HepG2 (cell line): ENCODE measurements around the gene DAAM1. TPM values are rescaled to one million over a fixed set of nuclear protein-coding genes. Genes with fewer than 3 reads are reported as not detected.

Experiments
- BHLHE40 ChIP-seq: IDR thresholded peaks from 2 replicates; pipeline ENCODE4 v1.6.1; 2011; ENCODE audit warnings: low read length, improper control_type of control experiment
- FOSL2 ChIP-seq: sonication (generic); formaldehyde crosslinking; IDR thresholded peaks from 2 replicates; pipeline ENCODE4 v1.4.0; 2020; ENCODE audit warnings: missing genetic modification reagents
- FOXM1 ChIP-seq: sonication (generic); formaldehyde crosslinking; IDR thresholded peaks from 2 replicates; pipeline ENCODE4 v1.5.0; 2020; ENCODE audit warnings: missing genetic modification reagents
- HMGA1 ChIP-seq: sonication (generic); formaldehyde crosslinking; conservative IDR thresholded peaks from 2 replicates; pipeline ENCODE4 v1.4.0; 2020; ENCODE audit warnings: missing genetic modification reagents
- KDM1A ChIP-seq: IDR thresholded peaks from 2 replicates; pipeline ENCODE4 v1.6.1; 2016; ENCODE audit warnings: missing compliant biosample characterization
- KDM5A ChIP-seq: fragments of 200-600 bp; sonication (generic); IDR thresholded peaks from 2 replicates; pipeline ENCODE4 v1.7.0; 2018; ENCODE audit warnings: antibody characterized with exemption, mild to moderate bottlenecking, low read length, borderline replicate concordance
- MXD4 ChIP-seq: IDR thresholded peaks from 2 replicates; pipeline ENCODE4 v1.6.1; 2016; ENCODE audit warnings: mild to moderate bottlenecking, missing biosample characterization, missing genetic modification reagents
- RBAK ChIP-seq: sonication (generic); formaldehyde crosslinking; IDR thresholded peaks from 2 replicates; pipeline ENCODE4 v1.5.1; 2020; ENCODE audit warnings: mild to moderate bottlenecking, missing genetic modification reagents
- RORA ChIP-seq: sonication (generic); formaldehyde crosslinking; IDR thresholded peaks from 2 replicates; pipeline ENCODE4 v1.5.0; 2020; ENCODE audit warnings: mild to moderate bottlenecking, missing genetic modification reagents, moderate library complexity
- SOX13 ChIP-seq, 3 experiments: fragments of 450-650 bp in 1 of 3; sonication (generic) in 1 of 3; formaldehyde crosslinking in 1 of 3; IDR thresholded peaks in 2 of 3; conservative IDR thresholded peaks in 1 of 3; 2 replicates each; pipeline versions ENCODE4 v1.5.0 to v1.6.1; 2016 to 2020; ENCODE audit warnings: antibody characterized with exemption in 1 of 3, mild to moderate bottlenecking in 1 of 3, missing compliant biosample characterization in 1 of 3, missing genetic modification reagents in 1 of 3, moderate library complexity in 1 of 3
- SYNCRIP ChIP-seq: fragments of 200-400 bp; formaldehyde crosslinking; IDR thresholded peaks from 2 replicates; pipeline ENCODE4 v1.6.1; 2018; ENCODE audit warnings: mild to moderate bottlenecking, low read depth, low read length; ENCODE audit not compliant: insufficient read depth
- XBP1 ChIP-seq: sonication (generic); formaldehyde crosslinking; IDR thresholded peaks from 2 replicates; pipeline ENCODE4 v1.5.0; 2020; ENCODE audit warnings: missing genetic modification reagents
- ZNF101 ChIP-seq: sonication (generic); formaldehyde crosslinking; IDR thresholded peaks from 2 replicates; pipeline ENCODE4 v1.4.0; 2020; ENCODE audit warnings: mild to moderate bottlenecking, low read depth, missing genetic modification reagents, borderline replicate concordance
- ZNF34 ChIP-seq: sonication (generic); formaldehyde crosslinking; IDR thresholded peaks from 2 replicates; pipeline ENCODE4 v1.4.0; 2020; ENCODE audit warnings: mild to moderate bottlenecking, missing genetic modification reagents, borderline replicate concordance
- ZNF432 ChIP-seq: sonication (generic); formaldehyde crosslinking; IDR thresholded peaks from 2 replicates; pipeline ENCODE4 v1.5.0; 2020; ENCODE audit warnings: missing genetic modification reagents, mild to moderate bottlenecking, borderline replicate concordance
- ZNF530 ChIP-seq: sonication (generic); formaldehyde crosslinking; IDR thresholded peaks from 2 replicates; pipeline ENCODE4 v1.5.0; 2020; ENCODE audit warnings: low read depth, mild to moderate bottlenecking, missing genetic modification reagents
- ZNF589 ChIP-seq: sonication (generic); formaldehyde crosslinking; conservative IDR thresholded peaks from 2 replicates; pipeline ENCODE4 v1.8.0; 2022; ENCODE audit warnings: mild to moderate bottlenecking, moderate library complexity, missing genetic modification reagents
- ZNF772 ChIP-seq: sonication (generic); formaldehyde crosslinking; IDR thresholded peaks from 2 replicates; pipeline ENCODE4 v1.5.0; 2020; ENCODE audit warnings: mild to moderate bottlenecking, missing genetic modification reagents
- ZNF839 ChIP-seq: sonication (generic); formaldehyde crosslinking; IDR thresholded peaks from 2 replicates; pipeline ENCODE4 v1.4.0; 2020; ENCODE audit warnings: missing genetic modification reagents, mild to moderate bottlenecking, borderline replicate concordance
- polyA plus RNA-seq, 8 experiments: library from polyadenylated mRNA; depleted of rRNA in 3 of 8; stranded (reverse) in 7 of 8; unstranded in 1 of 8; fragments of >200 nt; fragmentation: Illumina TruSeq in 4 of 8; extraction: Trizol in 4 of 8; gene quantifications; 2 replicates each; pipeline versions ENCODE4 v1.2.1 to v1.2.3, GENCODE V29; 2011 to 2016; ENCODE audit warnings: low read depth in 4 of 8, missing spikeins in 1 of 8, mixed read lengths in 1 of 8; ENCODE audit not compliant: insufficient read depth in 1 of 8
- total RNA-seq, 5 experiments: library from RNA; depleted of rRNA; stranded (reverse); fragments of >200 nt; fragmentation: Illumina TruSeq; extraction: Trizol; gene quantifications; 2 replicates each; pipeline ENCODE4 v1.2.3, GENCODE V29; 2016; ENCODE audit warnings: low read depth in 1 of 5
- TF ChIP-seq, protein P1 (sequence below): sonication (generic); formaldehyde crosslinking; IDR thresholded peaks from 2 replicates; pipeline ENCODE4 v1.4.0; 2020; ENCODE audit warnings: missing genetic modification reagents
- TF ChIP-seq, protein P2 (sequence below): sonication (generic); formaldehyde crosslinking; IDR thresholded peaks from 2 replicates; pipeline ENCODE4 v1.9.0; 2021; ENCODE audit warnings: missing genetic modification reagents, mild to moderate bottlenecking, borderline replicate concordance
- TF ChIP-seq, protein P3 (sequence below): sonication (generic); formaldehyde crosslinking; IDR thresholded peaks from 2 replicates; pipeline ENCODE4 v1.4.0; 2020; ENCODE audit warnings: mild to moderate bottlenecking, missing genetic modification reagents
- TF ChIP-seq, protein P4 (sequence below): sonication (generic); formaldehyde crosslinking; IDR thresholded peaks from 2 replicates; pipeline ENCODE4 v1.4.0; 2020; ENCODE audit warnings: missing genetic modification reagents

The DAAM1 gene
- total and polyA plus RNA-seq, 2 of the 13 experiments (the other 11 are each of a cell fraction or from before 2014, with no cell fraction given): 10.9 to 24.5 TPM

DNA sequence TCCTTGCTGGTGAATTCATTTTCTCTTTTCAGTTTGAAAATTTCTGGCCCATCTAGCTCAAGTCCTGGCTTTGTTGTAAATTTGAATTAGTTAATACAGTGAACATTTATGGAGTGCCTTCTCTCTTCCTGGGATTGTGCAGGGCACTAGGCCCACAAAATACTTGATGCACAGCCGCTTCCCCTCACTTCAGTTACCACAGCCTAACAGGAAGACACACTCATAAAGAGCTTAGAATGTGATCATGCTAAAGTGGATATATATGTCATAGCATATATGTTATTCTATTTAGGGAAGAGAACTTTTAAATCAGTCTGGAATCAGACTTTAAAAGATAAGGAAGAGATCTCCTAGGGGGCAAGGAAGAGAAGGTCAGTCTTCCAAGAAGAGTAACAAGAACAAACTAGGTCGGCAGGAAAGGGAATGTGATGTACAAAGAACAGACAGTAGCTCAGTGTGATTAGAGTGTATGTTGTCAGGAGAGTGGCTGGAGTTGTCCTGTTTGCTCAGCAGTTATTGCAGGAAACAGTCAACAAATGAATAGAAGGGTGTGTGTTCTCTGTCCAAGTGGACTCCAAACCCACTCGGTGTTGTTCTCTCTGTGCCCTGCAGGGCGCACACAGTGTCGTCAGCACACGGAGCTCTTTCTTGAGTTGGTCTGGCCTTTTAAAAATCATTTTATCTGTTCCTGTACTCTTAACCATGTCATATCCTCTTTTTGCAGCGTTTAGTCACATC, 74.4 kb downstream of the DAAM1 start (continued):
- TF ChIP-seq SYNCRIP (no peak), RBAK (no peak), HMGA1 (CRISPR knock-in tag) (no peak), FOSL2 (CRISPR knock-in tag) (peak; percentile 80), MXD4 (no peak), KDM1A (no peak), FOXM1 (CRISPR knock-in tag) (no peak), ZNF34 (CRISPR knock-in tag) (no peak), ZNF530 (CRISPR knock-in tag) (no peak), RORA (no peak), BHLHE40 (no peak), ZNF432 (CRISPR knock-in tag) (no peak), ZNF589 (CRISPR knock-in tag) (no peak), SOX13 (IDR thresholded peaks at IDR 0.05) (no peak), SOX13 (CRISPR knock-in tag; conservative IDR thresholded peaks at IDR 0.05 in 1 of 2, IDR thresholded peaks at IDR 0.05 in 1 of 2) (peak in 1 of 2 experiments; percentile 88; a peak in 2 of 4 replicates), KDM5A (no peak), ZNF772 (peak; percentile 52; the same call in 1 of the 2 replicates), ZNF101 (CRISPR knock-in tag) (no peak), ZNF839 (CRISPR knock-in tag) (no peak), XBP1 (CRISPR knock-in tag) (no peak)
- TF ChIP-seq, protein P1, sequence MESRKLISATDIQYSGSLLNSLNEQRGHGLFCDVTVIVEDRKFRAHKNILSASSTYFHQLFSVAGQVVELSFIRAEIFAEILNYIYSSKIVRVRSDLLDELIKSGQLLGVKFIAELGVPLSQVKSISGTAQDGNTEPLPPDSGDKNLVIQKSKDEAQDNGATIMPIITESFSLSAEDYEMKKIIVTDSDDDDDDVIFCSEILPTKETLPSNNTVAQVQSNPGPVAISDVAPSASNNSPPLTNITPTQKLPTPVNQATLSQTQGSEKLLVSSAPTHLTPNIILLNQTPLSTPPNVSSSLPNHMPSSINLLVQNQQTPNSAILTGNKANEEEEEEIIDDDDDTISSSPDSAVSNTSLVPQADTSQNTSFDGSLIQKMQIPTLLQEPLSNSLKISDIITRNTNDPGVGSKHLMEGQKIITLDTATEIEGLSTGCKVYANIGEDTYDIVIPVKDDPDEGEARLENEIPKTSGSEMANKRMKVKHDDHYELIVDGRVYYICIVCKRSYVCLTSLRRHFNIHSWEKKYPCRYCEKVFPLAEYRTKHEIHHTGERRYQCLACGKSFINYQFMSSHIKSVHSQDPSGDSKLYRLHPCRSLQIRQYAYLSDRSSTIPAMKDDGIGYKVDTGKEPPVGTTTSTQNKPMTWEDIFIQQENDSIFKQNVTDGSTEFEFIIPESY: no peak
- TF ChIP-seq, protein P2, sequence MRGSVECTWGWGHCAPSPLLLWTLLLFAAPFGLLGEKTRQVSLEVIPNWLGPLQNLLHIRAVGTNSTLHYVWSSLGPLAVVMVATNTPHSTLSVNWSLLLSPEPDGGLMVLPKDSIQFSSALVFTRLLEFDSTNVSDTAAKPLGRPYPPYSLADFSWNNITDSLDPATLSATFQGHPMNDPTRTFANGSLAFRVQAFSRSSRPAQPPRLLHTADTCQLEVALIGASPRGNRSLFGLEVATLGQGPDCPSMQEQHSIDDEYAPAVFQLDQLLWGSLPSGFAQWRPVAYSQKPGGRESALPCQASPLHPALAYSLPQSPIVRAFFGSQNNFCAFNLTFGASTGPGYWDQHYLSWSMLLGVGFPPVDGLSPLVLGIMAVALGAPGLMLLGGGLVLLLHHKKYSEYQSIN: no peak
- TF ChIP-seq, protein P3, sequence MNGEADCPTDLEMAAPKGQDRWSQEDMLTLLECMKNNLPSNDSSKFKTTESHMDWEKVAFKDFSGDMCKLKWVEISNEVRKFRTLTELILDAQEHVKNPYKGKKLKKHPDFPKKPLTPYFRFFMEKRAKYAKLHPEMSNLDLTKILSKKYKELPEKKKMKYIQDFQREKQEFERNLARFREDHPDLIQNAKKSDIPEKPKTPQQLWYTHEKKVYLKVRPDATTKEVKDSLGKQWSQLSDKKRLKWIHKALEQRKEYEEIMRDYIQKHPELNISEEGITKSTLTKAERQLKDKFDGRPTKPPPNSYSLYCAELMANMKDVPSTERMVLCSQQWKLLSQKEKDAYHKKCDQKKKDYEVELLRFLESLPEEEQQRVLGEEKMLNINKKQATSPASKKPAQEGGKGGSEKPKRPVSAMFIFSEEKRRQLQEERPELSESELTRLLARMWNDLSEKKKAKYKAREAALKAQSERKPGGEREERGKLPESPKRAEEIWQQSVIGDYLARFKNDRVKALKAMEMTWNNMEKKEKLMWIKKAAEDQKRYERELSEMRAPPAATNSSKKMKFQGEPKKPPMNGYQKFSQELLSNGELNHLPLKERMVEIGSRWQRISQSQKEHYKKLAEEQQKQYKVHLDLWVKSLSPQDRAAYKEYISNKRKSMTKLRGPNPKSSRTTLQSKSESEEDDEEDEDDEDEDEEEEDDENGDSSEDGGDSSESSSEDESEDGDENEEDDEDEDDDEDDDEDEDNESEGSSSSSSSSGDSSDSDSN (CRISPR knock-in tag): no peak
- TF ChIP-seq, protein P4, sequence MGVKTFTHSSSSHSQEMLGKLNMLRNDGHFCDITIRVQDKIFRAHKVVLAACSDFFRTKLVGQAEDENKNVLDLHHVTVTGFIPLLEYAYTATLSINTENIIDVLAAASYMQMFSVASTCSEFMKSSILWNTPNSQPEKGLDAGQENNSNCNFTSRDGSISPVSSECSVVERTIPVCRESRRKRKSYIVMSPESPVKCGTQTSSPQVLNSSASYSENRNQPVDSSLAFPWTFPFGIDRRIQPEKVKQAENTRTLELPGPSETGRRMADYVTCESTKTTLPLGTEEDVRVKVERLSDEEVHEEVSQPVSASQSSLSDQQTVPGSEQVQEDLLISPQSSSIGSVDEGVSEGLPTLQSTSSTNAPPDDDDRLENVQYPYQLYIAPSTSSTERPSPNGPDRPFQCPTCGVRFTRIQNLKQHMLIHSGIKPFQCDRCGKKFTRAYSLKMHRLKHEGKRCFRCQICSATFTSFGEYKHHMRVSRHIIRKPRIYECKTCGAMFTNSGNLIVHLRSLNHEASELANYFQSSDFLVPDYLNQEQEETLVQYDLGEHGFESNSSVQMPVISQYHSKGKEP (CRISPR knock-in tag): no peak
